Natural killer cell (primary cell): ENCODE measurements around the gene FAM107B. TPM values are rescaled to one million over a fixed set of nuclear protein-coding genes. Genes with fewer than 3 reads are reported as not detected.

Experiments used
- ATAC-seq, 3 donors: fragments of 150-1000 bp in 2 of 3; fragments of 200-7000 bp in 1 of 3; cut with Tn5 transposase; 1 replicate in 1 of 3; 2 replicates in 2 of 3; pipeline ENCODE4 v1.10.0; 2021; ENCODE audit warnings: mild to moderate bottlenecking in 2 of 3, moderate library complexity in 2 of 3
- DNase-seq, 2 donors: peaks; one replicate each; pipeline versions ENCODE4 v3.0.0 to v3.0.0-alpha.2; 2013 to 2021; ENCODE audit warnings: mixed read lengths in 1 of 2
- H3K27ac ChIP-seq: one replicate; pipeline ENCODE4 v1.5.1; 2013; ENCODE audit warnings: mild to moderate bottlenecking, low read length
- H3K27me3 ChIP-seq: one replicate; pipeline ENCODE4 v1.6.1; 2013; ENCODE audit warnings: low read length; ENCODE audit not compliant: control insufficient read depth, insufficient read depth
- H3K36me3 ChIP-seq: one replicate; pipeline ENCODE4 v1.6.1; 2013; ENCODE audit warnings: low read length; ENCODE audit not compliant: control insufficient read depth, insufficient read depth
- H3K4me1 ChIP-seq: one replicate; pipeline ENCODE4 v1.6.1; 2013; ENCODE audit warnings: low read length; ENCODE audit not compliant: control insufficient read depth, insufficient read depth
- H3K4me3 ChIP-seq: one replicate; pipeline ENCODE4 v1.5.1; 2013; ENCODE audit warnings: low read length
- H3K9me3 ChIP-seq: one replicate; pipeline ENCODE4 v1.6.1; 2013; ENCODE audit warnings: low read length; ENCODE audit not compliant: control insufficient read depth, insufficient read depth
- H3K27ac Mint-ChIP-seq, 2 donors: one replicate each; pipeline ENCODE4 v1.8.0; 2022; ENCODE audit warnings: mild to moderate bottlenecking in 2 of 2, mixed read lengths in 2 of 2, moderate library complexity in 1 of 2
- H3K27me3 Mint-ChIP-seq, 2 donors: one replicate each; pipeline ENCODE4 v1.8.0; 2022; ENCODE audit warnings: low read depth in 2 of 2, mixed read lengths in 2 of 2
- H3K36me3 Mint-ChIP-seq: one replicate; pipeline ENCODE4 v1.8.0; 2022; ENCODE audit warnings: mixed read lengths
- H3K4me1 Mint-ChIP-seq, 2 donors: one replicate each; pipeline ENCODE4 v1.8.0; 2022; ENCODE audit warnings: mixed read lengths in 2 of 2
- H3K4me3 Mint-ChIP-seq: one replicate; pipeline ENCODE4 v1.8.0; 2022; ENCODE audit warnings: mild to moderate bottlenecking, moderate library complexity, mixed read lengths
- H3K9me3 Mint-ChIP-seq, 2 donors: one replicate each; pipeline ENCODE4 v1.8.0; 2022; ENCODE audit warnings: mixed read lengths in 2 of 2
- CTCF ChIP-seq: fragments of 200-600 bp; IDR thresholded peaks from one replicate; pipeline ENCODE4 v1.8.0; 2022; ENCODE audit warnings: antibody characterized with exemption
- WGBS: methylation state at CpG from one replicate; pipeline ENCODE4 v1.1.7; 2013; ENCODE audit warnings: missing lambda C conversion rate; ENCODE audit not compliant: insufficient coverage; 5-methylcytosine and 5-hydroxymethylcytosine counted together
- intact Hi-C: fragments of 100-400 bp; cut with micrococcal nuclease; formaldehyde crosslinking; loops from one replicate; pipeline ENCODE4 v1.14.2; 2022
- total RNA-seq, 4 donors: library from RNA; stranded (reverse); fragments of 120-200 nt in 1 of 4; gene quantifications; one replicate each; pipeline versions ENCODE4 v1.2.3 to v1.2.4, GENCODE V29; 2013 to 2022

FAM107B gene
- total RNA-seq, 3 donors from 2014 or later (not counting 1 experiment from before 2014, with no cell fraction given): 165 to 226 (median 224) TPM

GRCh38 chr10:14557567-14557966, 217.1 kb downstream of the FAM107B start:
- no peaks in the 10 kb centered on the region for H3K9me3 ChIP-seq
- H3K4me3 ChIP-seq: no peak overlapping the region
- ATAC-seq (no peak), DNase-seq (no peak)
- TF ChIP-seq CTCF: no peak
- Mint-ChIP-seq H3K27ac (peak overlapping the region; percentile 95 to 98), H3K4me3 (no peak overlapping the region), H3K36me3 (no peaks in the 10 kb centered on the region), H3K9me3 (no peaks in the 10 kb centered on the region), H3K27me3 (no peaks in the 10 kb centered on the region), H3K4me1 (peaks cover 91 to 92% of the 10 kb centered on the region in 2 donors)
- H3K27me3 ChIP-seq: no peaks in the 10 kb centered on the region
- intact Hi-C loops: loop anchor here (2.0 to 10.0 kb wide), 3 partner anchors 13 to 773 kb away; no protein-coding TSS in a partner anchor
- peaks cover 6% of the 10 kb centered on the region for H3K36me3 ChIP-seq
- WGBS: 95% methylated on average over 4 of the region's 5 CpGs
- H3K27ac ChIP-seq: no peak overlapping the region
- peaks cover 80% of the 10 kb centered on the region for H3K4me1 ChIP-seq

- Histone ChIP-seq H3K9me3 (no peaks in the 10 kb centered on the region), H3K4me1 (peaks cover 81% of the 10 kb centered on the region), H3K36me3 (peaks cover 8% of the 10 kb centered on the region), H3K4me3 (no peak overlapping the region), H3K27me3 (no peaks in the 10 kb centered on the region), H3K27ac (peak overlapping the region; percentile 74)
- peak; percentile 56 for TF ChIP-seq CTCF
- ATAC-seq (peak; percentile 63 to 79 (median 71)), DNase-seq (peak; percentile 58 to 72)
- Mint-ChIP-seq H3K36me3 (no peaks in the 10 kb centered on the region), H3K27ac (peak overlapping the region; percentile 95 to 98), H3K9me3 (no peaks in the 10 kb centered on the region), H3K27me3 (no peaks in the 10 kb centered on the region), H3K4me1 (peaks cover 91 to 92% of the 10 kb centered on the region in 2 donors), H3K4me3 (peak overlapping the region; percentile 65)
- 43% methylated on average over 12 of the region's 12 CpGs for WGBS
- intact Hi-C loops: loop anchor here (1.0 to 10.0 kb wide), 5 partner anchors 8 to 772 kb away; no protein-coding TSS in a partner anchor
Measured at GRCh38 chr10:14556285-14556956, 218.3 kb downstream of the FAM107B start.

GRCh38 chr10:14555807-14556206, 218.9 kb downstream of the FAM107B start:
- Histone ChIP-seq H3K36me3 (peaks cover 8% of the 10 kb centered on the region), H3K4me3 (no peak overlapping the region), H3K27ac (peak overlapping the region; percentile 74), H3K9me3 (no peaks in the 10 kb centered on the region), H3K27me3 (no peaks in the 10 kb centered on the region), H3K4me1 (peaks cover 75% of the 10 kb centered on the region)
- no peaks in the 10 kb centered on the region for H3K36me3 Mint-ChIP-seq
- TF ChIP-seq CTCF: no peak
- peaks cover 89% of the 10 kb centered on the region in 2 donors for H3K4me1 Mint-ChIP-seq
- no peak for DNase-seq
- H3K27ac Mint-ChIP-seq: peak overlapping the region; percentile 95 to 98
- H3K9me3 Mint-ChIP-seq: no peaks in the 10 kb centered on the region
- intact Hi-C loops: loop anchor here (1.0 to 10.0 kb wide), 5 partner anchors 8 to 771 kb away; no protein-coding TSS in a partner anchor
- H3K4me3 Mint-ChIP-seq: peak overlapping the region; percentile 65
- 59% methylated on average over 4 of the region's 4 CpGs for WGBS
- no peak for ATAC-seq
- no peaks in the 10 kb centered on the region for H3K27me3 Mint-ChIP-seq
